NCI-H146 treated with DMSO at 0.1 percent for 48 hours (cell line): ENCODE results near the gene MDFI.
A peak's percentile ranks its signal among the peaks of the same experiment; 100 is the strongest.
"Not testable (repeated sequence)": the region's sequence is repeated elsewhere in the genome, so short reads cannot be mapped to it uniquely, and the experiment has no call there.

Experiments used
- DNase-seq: peaks from one replicate; lab custom pipeline; 2025; ENCODE audit not compliant: unreplicated experiment; lab: John Stamatoyannopoulos, UW

The MDFI gene

GRCh38 chr6:41602422-41602743 is 35.9 kb upstream of the MDFI start:
- no peak for DNase-seq

- peak; percentile 87 for DNase-seq
These were observed 35.2 kb upstream of the MDFI start for GRCh38 chr6:41602864-41603608.

- no peak for DNase-seq
These were observed 34.3 kb upstream of the MDFI start for GRCh38 chr6:41604006-41604405.

- no peak for DNase-seq
These were observed 32.6 kb upstream of the MDFI start for GRCh38 chr6:41605649-41606048.

GRCh38 chr6:41607036-41607435 is 31.2 kb upstream of the MDFI start:
- DNase-seq, result no peak

GRCh38 chr6:41607736-41608135 is 30.5 kb upstream of the MDFI start:
- no peak for DNase-seq

GRCh38 chr6:41608443-41609151 is 29.7 kb upstream of the MDFI start:
- DNase-seq, result no peak

GRCh38 chr6:41614715-41615114 is 23.6 kb upstream of the MDFI start:
- no peak for DNase-seq

- no peak for DNase-seq
These were observed 23.0 kb upstream of the MDFI start for GRCh38 chr6:41615311-41615710.

GRCh38 chr6:41618598-41618997 is 19.7 kb upstream of the MDFI start:
- DNase-seq, result no peak

- DNase-seq, result not testable (repeated sequence)
These were observed 19.1 kb upstream of the MDFI start for GRCh38 chr6:41619193-41619592.

- DNase-seq, result no peak
These were observed 16.9 kb upstream of the MDFI start for GRCh38 chr6:41621367-41621766.

GRCh38 chr6:41621802-41622201 is 16.5 kb upstream of the MDFI start:
- DNase-seq, result no peak

GRCh38 chr6:41622206-41622988 is 15.9 kb upstream of the MDFI start:
- peak; percentile 63 for DNase-seq

- DNase-seq, result no peak
These were observed 14.9 kb upstream of the MDFI start for GRCh38 chr6:41623330-41623729.

GRCh38 chr6:41624621-41625380 is 13.5 kb upstream of the MDFI start:
- DNase-seq, result no peak

- DNase-seq, result no peak
These were observed 12.8 kb upstream of the MDFI start for GRCh38 chr6:41625442-41625841.

- no peak for DNase-seq
These were observed 12.2 kb upstream of the MDFI start for GRCh38 chr6:41626022-41626421.

GRCh38 chr6:41626917-41627316 is 11.4 kb upstream of the MDFI start:
- DNase-seq, result no peak

- no peak for DNase-seq
These were observed 9.1 kb upstream of the MDFI start for GRCh38 chr6:41629128-41629527.

- no peak for DNase-seq
These were observed 8.2 kb upstream of the MDFI start for GRCh38 chr6:41630069-41630468.
